WI38 (cell line): Measurements from ENCODE around the gene USP10.
"Not testable (repeated sequence)": the region's sequence is repeated elsewhere in the genome, so short reads cannot be mapped to it uniquely, and the experiment has no call there.

ENCODE experiments used
- H3K4me3 ChIP-seq: 2 replicates; pipeline ENCODE4 v1.5.1; 2011; ENCODE audit warnings: low read depth, mild to moderate bottlenecking, control low read depth, low read length
- TF ChIP-seq, protein P1 (sequence below): IDR thresholded peaks from 2 replicates; pipeline ENCODE4 v1.5.1; 2012; ENCODE audit warnings: low read depth, mild to moderate bottlenecking, control low read depth, low read length

Gene USP10

DNA sequence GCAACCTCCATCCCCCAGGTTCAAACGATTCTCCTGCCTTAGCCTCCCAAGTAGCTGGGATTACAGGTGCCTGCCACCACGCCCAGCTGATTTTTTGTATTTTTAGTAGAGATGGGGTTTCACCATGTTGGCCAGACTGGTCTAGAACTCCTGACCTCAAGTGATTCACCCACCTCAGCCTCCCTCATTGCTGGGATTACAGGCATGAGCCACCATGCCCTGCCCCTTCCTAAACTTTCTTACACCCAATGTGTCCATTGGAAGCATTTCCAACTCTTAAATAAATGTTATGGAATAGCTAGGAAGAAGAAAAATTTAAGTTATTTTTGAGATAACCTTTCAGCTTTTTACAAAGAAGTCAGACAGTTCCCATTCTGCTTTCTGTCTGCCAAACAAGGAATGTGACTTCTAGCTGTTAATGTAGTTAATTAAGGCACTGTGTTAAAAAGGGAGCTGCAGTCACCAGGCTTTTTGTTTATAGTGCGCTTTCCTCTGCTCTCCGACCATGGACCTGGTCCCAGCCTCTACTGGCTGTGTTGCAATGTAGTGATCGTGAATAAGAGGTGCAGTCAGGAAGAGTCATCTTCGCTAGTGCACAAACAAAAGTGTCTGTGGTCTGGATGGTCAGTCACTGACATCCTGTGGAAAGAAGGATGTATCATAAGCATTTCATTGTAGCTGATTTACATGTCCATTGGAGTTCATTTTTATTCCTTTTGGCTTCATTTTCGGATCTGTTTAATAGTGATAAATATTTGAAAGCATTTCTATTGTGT lies 39.7 kb downstream of the USP10 start:
- TF ChIP-seq, protein P1, sequence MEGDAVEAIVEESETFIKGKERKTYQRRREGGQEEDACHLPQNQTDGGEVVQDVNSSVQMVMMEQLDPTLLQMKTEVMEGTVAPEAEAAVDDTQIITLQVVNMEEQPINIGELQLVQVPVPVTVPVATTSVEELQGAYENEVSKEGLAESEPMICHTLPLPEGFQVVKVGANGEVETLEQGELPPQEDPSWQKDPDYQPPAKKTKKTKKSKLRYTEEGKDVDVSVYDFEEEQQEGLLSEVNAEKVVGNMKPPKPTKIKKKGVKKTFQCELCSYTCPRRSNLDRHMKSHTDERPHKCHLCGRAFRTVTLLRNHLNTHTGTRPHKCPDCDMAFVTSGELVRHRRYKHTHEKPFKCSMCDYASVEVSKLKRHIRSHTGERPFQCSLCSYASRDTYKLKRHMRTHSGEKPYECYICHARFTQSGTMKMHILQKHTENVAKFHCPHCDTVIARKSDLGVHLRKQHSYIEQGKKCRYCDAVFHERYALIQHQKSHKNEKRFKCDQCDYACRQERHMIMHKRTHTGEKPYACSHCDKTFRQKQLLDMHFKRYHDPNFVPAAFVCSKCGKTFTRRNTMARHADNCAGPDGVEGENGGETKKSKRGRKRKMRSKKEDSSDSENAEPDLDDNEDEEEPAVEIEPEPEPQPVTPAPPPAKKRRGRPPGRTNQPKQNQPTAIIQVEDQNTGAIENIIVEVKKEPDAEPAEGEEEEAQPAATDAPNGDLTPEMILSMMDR = no peak
- H3K4me3 ChIP-seq = no peak overlapping the region

DNA sequence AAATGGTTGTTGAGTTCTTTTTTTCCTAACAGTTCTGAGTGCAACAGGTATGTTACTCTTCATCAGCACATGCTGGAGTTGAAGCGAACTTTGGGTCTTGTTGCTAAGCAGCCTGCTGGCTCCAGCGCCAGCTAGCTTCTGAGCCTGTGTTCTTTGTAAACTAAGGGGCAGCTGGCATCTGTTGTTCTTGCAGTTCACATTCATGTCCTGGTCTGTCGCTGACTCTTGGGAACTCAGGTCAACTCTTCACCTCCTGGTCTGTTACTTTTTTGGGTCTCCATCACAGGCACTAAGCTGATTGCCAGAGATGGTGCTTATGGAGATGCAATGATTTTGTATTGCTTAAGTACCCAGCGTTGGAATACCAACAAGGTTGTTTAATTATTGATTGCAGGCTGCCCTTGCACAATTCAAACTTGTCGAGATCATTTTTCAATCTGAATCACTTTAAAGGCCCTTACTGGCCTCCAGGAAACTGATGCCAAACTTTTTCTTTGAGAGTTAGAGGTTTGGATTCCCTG lies 40.9 kb downstream of the USP10 start:
- TF ChIP-seq, protein P1 = no peak
- no peak overlapping the region for H3K4me3 ChIP-seq

DNA sequence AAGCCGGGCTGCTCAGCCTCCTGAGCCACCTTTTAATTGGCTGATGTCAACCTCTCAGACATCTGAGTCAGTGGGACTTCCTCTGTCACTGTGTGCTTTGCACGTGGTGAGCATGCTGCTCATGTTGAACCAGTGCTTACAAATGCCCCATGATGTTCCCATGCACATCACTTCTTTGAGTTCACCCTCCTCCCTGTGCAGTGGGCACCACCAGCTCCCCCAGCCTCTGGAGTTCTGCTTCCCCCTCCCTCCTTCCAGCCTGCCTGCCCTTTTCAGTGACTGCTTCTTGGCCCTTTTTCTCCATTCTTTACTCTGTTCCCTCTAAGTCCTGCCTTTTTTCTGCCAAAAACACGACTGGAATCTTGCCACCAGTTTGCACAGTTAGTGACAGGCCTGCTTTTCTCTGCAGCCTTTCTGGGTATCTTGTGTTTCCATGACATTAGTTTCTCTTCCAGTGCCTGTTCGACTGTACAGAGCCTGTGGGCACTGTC lies 41.6 kb downstream of the USP10 start:
- TF ChIP-seq, protein P1 = no peak

DNA sequence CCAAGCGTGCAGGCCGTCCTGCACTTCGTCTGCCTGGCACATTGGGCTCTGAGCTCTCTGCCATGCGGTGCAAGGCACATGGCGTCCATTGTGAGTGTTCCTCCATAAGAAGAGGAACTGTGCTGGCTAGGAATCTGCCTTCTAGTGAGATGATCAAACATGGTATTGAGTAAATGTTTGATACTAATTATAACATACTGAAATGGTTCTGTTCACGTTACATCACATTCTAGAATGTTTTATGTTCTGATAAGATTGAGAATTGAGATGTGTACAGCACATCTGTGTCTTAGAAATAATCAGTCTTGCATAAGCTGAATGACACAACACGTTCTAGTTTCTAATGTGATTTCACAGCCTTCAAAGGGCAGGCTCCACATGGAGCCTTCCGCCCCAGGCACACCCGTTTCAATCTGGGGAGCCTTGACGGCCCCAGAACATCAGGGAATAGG lies 42.9 kb downstream of the USP10 start:
- H3K4me3 ChIP-seq = no peak overlapping the region
- TF ChIP-seq, protein P1 = no peak

More for the DNA sequence above, 41.6 kb downstream of the USP10 start:
- H3K4me3 ChIP-seq = no peak overlapping the region

DNA sequence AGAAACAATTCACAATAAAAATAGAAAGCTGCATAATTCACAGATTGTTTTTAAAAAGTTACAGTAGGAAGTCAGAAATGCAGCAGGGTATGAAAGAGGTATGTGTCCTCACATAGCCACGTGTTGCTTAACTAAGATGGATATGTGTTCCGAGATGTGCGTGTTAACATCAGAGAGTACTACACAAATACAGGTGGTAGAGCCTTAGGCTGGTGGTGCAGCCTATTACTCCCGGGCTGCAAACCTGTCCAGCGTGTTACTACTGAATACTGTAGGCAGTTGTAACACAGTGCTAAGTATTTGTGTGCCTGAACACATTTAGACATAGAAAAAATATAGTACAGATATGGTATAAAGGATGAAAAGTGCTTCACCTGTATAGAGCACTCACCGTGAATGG lies 46.4 kb downstream of the USP10 start:
- H3K4me3 ChIP-seq = no peak overlapping the region
- TF ChIP-seq, protein P1 = no peak

DNA sequence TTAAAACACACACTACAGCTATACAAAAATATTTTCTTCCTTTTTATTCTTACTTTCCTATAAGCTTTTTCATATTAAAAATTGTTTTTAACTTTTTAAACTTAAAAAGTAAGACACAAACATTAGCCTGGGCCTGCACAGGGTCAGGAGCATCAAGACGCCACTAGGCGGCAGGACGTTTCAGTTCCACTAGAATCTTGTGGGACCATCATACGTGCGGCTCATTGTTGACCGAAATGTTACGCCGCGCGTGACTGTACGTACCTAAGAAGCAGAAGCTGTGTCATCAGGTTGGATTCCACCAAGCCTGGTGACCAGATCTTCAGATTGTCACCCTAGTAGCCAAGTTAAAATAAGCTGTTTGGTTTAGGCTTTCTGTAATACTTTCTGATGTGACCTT lies 47.1 kb downstream of the USP10 start:
- H3K4me3 ChIP-seq = no peak overlapping the region
- TF ChIP-seq, protein P1 = 0 out of 2 replicates have a peak, but pooled peaks have one; percentile 26

DNA sequence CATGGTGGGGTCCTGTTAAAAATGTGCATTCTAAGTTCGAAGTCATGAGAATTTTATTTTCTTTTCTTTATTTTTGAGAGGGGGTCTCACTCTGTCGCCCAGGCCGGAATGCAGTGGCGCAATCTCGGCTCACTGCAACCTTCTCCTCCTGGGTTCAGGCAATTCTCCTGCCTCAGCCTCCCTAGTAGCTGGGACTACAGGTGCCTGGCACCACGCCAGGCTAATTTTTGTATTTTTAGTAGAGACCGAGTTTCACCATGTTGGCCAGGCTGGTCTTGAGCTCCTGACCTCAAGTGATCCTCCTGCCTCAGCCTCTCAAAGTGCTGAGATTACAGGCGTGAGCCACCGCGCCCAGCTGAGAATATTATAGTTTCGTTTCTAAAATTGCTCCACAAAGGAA lies 48.4 kb downstream of the USP10 start:
- H3K4me3 ChIP-seq = not testable (repeated sequence)
